ENCODE data around the gene DYNLT1.
"Not testable (repeated sequence)": the region's sequence is repeated elsewhere in the genome, so short reads cannot be mapped to it uniquely, and the experiment has no call there.

DYNLT1 gene

DNA sequence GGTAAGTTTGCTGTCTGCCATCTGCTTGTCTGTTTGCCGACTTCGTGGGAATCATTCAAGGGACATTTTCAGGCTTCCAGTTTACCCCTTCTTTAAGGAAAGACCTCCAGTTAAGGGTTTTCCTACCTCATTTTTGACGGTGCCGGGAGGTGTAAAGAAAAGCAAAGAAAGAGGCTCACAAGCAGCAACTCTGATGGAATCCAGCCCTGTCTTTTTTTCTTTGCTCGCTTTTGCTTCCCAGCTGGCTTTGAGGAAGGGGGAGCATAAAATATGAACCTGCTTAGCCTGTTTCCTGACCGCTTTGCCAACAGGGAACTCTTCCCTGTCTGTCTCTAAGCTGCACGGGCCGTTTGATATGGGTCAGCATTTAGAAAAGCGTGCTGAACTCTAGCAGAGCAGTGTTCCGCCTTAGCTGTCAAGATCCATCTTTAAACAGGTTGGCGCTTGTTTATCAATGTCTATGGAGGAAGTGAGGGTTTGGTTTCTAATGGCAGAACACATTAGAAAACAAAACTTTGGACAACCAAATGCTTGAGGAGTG, 19.2 kb upstream of the DYNLT1 start:
- no peak for DNase-seq (ENCODE audit: low read depth)

DNA sequence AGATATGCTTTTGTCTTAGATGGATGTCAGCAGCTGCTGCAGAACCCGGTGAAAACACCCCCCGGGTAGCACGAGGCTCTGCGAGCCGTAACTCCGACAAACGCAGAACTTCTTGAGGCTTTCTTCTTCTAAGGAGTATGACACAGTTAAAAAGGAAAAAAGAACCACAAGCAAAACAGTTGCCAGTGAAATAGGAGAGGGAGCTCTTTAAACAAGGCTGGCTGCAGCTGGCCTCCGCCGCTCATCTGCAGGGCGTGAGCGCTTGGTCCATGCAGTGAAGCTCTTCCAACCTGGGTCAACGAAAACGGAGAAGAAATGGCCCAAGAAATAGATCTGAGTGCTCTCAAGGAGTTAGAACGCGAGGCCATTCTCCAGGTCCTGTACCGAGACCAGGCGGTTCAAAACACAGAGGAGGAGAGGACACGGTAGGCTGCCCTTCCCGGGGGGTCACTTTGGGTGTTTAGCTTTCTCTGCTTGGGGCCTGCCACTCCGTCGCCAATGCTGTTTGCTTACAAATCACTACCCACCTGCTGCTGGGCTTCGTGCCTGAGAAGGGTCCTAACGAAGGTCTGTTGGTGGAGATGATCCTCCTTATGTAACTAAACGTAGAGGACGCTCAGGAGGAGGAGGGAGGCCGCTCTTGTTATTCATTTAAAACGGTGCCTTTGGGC, 18.5 kb upstream of the DYNLT1 start:
- no peak for DNase-seq (ENCODE audit: low read depth)

DNA sequence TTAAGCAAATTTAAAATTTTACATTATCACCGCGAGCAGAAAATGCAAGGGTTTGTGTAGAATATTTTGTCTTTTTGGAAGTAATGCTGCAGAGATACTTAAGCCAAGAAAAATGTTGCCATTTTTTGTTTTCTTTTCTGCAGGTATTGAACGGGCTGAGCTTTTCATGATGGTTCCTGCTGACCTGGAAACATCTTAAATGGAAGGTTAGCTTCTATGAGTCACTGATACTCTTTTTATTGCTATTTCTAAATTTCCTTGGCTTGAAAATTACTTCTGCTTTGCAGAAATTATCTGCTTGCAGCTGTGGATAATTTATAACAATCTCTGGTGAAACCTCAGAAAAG, 18.0 kb upstream of the DYNLT1 start:
- no peak for DNase-seq (ENCODE audit: low read depth)

DNA sequence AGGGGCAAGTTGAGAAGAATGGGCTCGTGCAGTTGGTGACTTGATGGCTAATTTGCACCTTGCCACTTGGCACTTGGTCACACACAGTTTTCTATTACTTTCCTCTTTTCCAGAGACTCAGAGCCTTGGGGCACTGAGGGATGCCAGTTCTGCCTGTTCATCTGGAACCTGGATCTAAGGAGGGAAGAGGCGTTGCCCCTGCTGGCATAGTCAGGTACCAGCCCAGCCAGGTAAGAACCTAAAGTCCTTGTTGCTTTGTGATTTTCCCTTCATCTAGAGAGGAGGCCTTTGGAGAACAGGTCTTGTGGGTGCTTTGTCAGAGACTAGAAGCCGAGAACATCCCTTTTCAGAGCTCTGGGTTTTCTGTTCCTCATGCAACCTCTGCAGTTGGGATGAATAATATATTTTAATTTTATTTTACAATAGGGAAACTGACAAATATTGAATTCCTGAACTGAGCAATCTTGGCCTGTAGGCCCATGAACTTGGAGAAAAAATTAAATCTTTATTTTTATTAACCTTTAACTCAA, 16.7 kb upstream of the DYNLT1 start:
- DNase-seq (ENCODE audit: low read depth) = no peak

GRCh38 chr6:158660333-158660754, 15.8 kb upstream of the DYNLT1 start:
- DNase-seq (ENCODE audit: low read depth) = no peak

GRCh38 chr6:158656986-158657385, 12.4 kb upstream of the DYNLT1 start:
- DNase-seq (ENCODE audit: low read depth) = not testable (repeated sequence)

DNA sequence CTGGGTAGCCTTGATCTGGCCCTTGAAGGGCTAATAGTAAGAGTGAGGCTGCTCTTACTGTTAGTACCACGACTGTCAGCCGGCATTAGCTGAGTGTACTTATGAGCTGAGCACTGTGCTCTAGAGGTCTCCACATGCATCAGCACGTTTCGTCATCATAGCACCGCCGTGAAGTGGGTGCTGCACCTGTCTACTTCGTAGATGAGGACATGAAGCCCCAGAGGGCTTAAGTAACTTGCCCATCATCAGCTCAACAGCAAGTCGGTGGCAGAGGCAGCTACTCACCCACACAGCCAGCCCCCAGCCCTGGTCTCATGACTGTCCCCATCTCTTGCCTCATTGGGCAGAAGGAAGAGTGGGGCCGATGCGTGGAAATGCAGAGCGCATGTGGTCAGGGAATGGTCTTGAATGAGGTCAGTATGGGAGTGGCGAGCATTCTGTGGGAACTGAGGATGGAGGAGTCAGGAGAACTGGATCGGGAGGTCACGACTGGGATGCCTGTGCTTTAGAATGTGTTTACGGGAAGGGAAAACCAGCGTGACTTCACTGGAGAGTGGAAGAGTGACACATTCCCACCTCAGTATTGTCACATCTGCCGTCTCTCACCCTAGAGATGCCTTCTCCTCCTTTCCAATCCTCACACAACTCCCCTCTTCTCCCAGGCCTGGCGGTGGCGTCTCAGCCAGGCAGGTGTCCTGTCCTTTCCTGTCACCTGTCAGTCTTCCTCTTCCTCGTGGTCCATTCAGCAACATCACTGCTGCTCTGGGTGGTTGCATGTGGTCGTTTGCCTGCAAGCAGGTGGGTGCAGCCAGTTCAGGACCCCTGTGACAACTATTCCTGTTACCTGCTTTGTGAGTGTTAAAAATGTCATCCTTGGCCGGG, 11.3 kb upstream of the DYNLT1 start:
- DNase-seq (ENCODE audit: low read depth) = no peak

- DNase-seq (ENCODE audit: low read depth) = peak; percentile 83
Observed at GRCh38 chr6:158654960-158655489, 10.5 kb upstream of the DYNLT1 start.

GRCh38 chr6:158654498-158654897, 10.0 kb upstream of the DYNLT1 start:
- DNase-seq (ENCODE audit: low read depth) = no peak

GRCh38 chr6:158653577-158654354, 9.2 kb upstream of the DYNLT1 start:
- no peak for DNase-seq (ENCODE audit: low read depth)

DNA sequence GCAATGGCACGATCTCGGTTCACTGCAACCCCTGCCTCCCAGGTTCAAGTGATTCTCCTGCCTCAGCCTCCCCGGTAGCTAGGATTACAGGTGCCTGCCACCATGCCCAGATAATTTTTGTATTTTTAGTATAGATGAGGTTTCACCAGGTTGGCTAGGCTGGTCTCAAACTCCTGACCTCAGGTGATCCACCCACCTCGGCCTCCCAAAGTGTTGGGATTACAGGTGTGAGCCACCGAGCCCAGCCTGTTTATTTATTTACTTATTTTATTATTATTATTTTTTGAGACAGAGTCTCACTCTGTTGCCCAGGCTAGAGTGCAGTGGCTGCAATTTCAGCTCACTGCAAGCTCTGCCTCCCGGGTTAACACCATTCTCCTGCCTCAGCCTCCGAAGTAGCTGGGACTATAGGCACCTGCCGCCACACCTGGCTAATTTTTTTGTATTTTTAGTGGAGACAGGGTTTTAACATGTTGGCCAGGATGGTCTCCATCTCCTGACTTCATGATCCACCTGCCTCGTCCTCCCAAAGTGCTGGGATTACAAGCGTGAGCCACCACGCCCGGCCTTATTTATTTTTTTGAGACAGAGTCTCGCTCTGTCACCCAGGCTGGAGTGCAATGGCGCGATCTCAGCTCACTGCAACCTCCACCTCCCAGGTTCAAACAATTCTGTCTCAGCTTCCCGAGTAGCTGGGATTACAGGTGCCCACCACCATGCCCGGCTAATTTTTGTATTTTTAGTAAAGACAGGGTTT, 7.6 kb upstream of the DYNLT1 start:
- DNase-seq (ENCODE audit: low read depth) = not testable (repeated sequence)

GRCh38 chr6:158649289-158650143, 5.0 kb upstream of the DYNLT1 start, which contains the start of gene SYTL3:
SYTL3 (plus strand) TSS chr6:158650054; CDS start chr6:158663269, 13,215 bp downstream.
- no peak for DNase-seq (ENCODE audit: low read depth)

- DNase-seq (ENCODE audit: low read depth) = peak; percentile 79
Observed at GRCh38 chr6:158648682-158649131, 4.2 kb upstream of the DYNLT1 start.

GRCh38 chr6:158647501-158647900, 3.0 kb upstream of the DYNLT1 start:
- DNase-seq (ENCODE audit: low read depth) = no peak

GRCh38 chr6:158646023-158646910, 1.7 kb upstream of the DYNLT1 start:
- DNase-seq (ENCODE audit: low read depth) = no peak

DNA sequence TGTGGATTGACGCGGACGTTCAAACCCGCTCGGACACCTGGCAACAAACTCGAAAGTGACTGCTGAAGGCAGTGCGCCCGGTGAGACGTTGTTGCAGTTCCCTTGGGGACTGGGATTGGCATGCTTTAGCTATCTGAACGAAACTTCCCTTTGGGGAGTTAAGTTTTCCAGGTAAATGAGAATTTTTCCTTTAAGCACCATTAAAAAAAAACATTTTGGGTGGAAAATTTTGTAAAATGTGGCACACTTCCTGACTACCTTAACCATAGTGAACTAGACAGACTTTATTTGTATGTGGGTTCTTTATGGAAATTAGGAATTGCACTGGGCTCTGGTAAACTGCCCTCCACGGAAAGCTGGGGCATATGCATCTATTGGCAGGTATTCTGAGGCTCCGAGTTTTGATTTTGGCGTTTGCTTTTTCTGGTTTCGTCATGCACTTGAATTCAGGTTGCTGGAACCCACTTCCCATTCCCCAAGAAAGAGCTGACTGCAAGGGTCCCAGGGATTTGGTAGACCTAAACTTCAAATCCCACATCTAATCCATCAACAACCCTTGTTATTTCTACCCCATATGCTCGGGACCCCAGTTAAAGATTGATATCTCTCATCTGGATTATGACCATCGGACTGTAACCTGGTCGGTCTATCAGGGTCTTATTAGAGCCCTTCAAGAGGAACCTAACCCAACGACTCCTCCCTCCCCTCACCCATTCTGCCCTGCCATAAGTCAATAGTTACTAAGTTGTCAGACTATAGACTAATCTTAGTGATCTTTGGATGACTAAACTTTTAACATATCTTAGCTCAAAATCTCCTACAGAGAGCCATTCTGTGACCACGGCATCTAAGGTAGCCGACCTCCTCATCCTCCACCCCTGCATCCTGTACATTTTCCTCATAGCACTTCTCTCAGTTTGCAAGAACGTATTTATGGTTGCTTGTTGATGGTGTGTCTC, 800 bp upstream of the DYNLT1 start:
- DNase-seq (ENCODE audit: low read depth) = no peak

GRCh38 chr6:158643836-158644230, 710 bp downstream of the DYNLT1 start:
- no peak for DNase-seq (ENCODE audit: low read depth)
